GM12873 (cell line): ENCODE data around the gene FARS2.

ENCODE experiments used
- TF ChIP-seq, protein P1 (sequence below): IDR thresholded peaks from 2 replicates; pipeline ENCODE4 v1.5.1; 2012; ENCODE audit warnings: low read depth, mild to moderate bottlenecking, moderate library complexity, low read length, control low read depth; ENCODE audit not compliant: insufficient read depth; ENCODE audit errors: missing control alignments

The FARS2 gene

DNA sequence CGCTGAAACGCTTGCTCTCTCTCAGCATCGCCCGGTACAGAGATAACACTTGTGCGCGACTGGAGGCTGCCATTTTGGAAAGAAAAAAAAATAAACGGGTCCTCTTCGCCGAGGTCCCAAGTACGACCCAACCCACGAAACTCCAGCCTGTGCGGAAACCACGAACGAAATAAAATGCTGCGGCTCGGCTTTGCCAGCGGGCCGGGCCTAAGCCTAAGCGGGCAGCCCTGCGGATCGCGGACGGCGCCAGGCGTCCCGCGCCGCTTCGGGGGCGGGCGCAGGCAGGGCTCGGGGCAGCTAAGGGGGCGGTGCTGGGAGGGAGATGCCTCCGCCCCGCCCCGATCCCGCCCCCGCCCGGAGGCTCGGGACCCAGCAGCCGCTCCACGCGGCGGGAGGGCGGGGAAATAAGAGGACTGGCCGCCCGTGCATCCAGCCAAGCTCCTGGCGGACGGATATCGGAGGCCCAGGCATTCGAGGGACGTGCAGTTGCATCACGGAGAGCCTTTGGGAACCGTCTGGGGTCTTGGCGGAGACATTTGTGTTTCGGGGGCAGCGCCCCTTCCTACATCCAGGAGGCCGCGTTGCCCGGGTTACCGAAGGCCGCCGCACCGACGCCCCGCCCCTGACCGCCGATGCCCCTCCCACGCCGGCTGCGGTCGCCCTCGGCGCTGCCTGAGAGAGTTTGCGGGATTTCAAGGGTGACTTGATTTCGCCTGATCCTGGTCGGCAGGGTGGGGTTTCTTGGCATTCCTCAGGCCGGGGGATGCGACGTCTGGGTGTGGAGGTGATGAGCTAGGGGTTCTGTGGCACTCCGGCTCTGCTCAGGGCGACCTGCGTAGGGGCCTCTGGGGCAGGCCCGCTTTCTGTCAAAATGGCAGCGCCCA is at the start of gene FARS2, which contains the start of gene LYRM4:
Gene FARS2 (plus strand): TSS at position 853 of the 884 bp plus-strand sequence.
Gene LYRM4 (minus strand): TSS at position 290 of the 884 bp plus-strand sequence. CDS start 217 bp downstream, at position 73.
- TF ChIP-seq, protein P1, sequence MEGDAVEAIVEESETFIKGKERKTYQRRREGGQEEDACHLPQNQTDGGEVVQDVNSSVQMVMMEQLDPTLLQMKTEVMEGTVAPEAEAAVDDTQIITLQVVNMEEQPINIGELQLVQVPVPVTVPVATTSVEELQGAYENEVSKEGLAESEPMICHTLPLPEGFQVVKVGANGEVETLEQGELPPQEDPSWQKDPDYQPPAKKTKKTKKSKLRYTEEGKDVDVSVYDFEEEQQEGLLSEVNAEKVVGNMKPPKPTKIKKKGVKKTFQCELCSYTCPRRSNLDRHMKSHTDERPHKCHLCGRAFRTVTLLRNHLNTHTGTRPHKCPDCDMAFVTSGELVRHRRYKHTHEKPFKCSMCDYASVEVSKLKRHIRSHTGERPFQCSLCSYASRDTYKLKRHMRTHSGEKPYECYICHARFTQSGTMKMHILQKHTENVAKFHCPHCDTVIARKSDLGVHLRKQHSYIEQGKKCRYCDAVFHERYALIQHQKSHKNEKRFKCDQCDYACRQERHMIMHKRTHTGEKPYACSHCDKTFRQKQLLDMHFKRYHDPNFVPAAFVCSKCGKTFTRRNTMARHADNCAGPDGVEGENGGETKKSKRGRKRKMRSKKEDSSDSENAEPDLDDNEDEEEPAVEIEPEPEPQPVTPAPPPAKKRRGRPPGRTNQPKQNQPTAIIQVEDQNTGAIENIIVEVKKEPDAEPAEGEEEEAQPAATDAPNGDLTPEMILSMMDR: no peak

DNA sequence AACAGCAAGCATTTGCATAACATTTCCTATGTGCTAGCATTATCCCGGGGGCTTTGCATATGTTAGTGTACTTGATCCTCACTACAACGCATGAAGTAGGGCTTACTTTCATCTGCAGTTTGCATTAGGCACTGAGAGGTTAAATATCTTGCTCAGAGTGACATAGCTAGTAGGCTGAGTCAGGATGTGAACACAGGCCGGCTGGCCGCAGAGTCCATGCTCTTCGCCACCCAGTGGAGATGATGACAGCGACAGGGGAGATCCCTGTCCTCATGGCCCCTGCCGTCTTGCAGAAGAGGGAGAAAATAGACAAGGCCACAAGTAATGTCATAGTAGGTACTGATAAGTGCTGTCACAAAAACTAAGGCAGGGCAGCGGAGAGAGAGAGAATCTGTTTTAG is 47.5 kb upstream of the FARS2 start:
- TF ChIP-seq, protein P1: peak; percentile 3

DNA sequence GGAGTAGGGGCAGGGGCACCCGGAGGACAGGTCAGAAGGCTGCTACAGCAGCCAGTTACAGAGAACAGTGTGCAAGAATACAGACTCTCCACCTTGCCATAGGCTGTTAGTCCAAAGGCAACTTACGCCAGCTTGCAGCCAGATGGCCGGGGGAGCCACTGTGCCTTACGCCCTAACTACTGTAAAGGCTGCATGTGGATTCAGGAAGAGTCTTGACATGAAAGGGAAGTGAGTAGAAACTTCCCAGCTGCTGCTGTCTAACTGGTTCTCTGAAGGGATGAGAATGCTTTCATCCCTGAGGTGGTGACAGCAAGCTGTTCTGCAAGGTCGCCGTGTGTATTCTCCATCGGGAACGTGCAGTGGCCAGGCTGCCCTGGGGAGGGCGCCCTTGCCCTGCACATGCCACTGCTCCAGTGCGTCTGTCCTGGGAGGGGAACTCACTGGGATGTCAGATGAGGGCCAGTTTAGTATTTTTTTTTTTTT is 46.7 kb upstream of the FARS2 start:
- TF ChIP-seq, protein P1: peak; percentile 78

DNA sequence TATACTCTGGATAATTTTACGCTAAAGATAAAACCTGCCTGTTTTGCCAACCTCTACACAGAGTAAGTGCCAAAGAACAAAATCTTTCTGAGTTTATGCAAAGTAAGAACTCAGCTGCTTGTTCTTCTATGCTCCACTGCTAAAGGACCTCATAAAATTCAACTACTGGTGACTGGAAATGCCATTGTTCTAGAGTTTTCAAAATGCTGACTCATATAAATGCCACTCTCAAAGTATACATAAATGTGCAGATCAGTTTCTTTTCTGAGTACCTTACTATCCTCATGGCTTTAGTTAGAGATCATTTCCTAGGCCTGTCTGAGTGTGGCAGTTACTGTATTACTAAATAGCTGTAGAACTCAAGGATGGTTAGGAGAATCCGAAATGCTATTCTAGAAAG is 46.2 kb upstream of the FARS2 start:
- TF ChIP-seq, protein P1: no peak

DNA sequence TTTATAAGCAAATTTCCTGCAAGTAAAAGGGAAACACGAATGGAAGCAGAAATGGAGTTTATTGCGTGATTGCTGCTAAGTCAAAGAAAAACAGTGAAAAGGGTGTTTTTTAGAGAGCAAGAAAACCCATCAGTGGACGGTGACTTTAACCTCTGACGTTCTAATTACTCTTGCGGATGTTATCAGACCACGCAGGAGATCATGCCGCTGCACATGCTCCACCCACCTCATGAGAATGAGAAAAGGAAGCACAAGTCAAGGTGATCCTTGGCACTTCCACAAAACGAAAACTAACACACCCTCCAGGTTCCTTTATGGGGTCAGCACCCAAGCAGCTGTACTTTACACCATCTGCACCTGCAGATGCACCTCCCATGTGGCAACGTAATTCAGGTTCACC is 45.5 kb upstream of the FARS2 start:
- TF ChIP-seq, protein P1: no peak

DNA sequence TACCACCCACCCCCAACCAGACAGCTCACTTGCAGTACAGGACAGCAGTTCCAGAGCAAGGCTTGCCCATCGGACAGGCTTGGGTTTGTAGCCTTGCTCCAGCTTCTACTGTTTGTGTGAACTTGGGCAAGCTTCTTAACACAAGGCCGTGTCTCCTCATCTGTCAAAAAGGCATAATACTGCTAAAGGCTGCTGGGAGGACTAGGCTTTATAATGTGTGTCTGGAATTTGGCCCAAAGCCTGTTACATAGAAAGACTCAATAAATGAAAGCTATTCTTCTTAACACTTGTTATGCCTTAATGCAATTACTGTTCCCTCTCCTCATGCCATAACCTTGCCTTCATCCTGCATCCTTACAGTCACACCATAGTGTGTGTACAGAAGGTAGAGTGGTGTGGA is 44.0 kb upstream of the FARS2 start:
- TF ChIP-seq, protein P1: no peak

DNA sequence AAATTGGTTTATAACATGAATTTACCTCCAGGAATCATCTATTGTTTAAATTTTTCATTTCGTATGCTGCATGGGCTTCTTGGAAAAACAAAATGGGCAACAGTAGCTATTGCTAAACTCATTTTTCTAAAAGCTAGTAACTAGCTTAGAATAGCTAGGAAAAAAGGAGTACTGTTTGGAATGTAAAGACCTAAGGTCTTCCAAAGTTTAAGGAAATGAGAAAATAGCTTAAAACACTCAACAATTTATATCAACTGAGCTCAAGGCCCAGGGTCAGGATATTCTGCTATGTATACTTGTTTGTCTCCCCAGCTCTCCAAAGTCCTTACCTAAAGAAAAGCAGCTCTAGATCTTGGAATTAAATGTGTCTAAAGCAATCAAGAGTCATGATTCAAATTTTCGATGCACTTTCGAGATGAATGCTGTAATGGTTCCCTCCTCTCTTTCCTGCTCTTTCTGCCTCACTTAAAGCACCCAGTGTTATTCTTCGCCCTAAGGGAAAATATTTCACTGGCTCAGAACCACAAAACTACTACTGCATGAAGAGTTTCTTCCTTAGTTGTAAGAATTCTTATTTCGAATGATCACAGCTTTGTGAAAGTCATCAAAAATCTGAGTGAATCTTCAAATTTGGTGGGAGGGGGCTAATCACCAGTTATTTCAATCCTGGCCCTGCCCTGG is 42.2 kb upstream of the FARS2 start:
- TF ChIP-seq, protein P1: no peak
